22Rv1 (cell line): ENCODE data around the gene KHNYN.

ENCODE experiments used
- CTCF ChIP-seq: fragments of 450-650 bp; IDR thresholded peaks from 2 replicates; pipeline ENCODE4 v1.5.1; 2017; ENCODE audit warnings: mild to moderate bottlenecking
- ZFX ChIP-seq: fragments of 450-650 bp; IDR thresholded peaks from 2 replicates; pipeline ENCODE4 v1.6.1; 2017; ENCODE audit warnings: antibody characterized with exemption, borderline replicate concordance

- TF ChIP-seq CTCF (no peak), ZFX (no peak)
Measured at GRCh38 chr14:24463017-24463883, 33.5 kb downstream of the KHNYN start.
